Measurements from ENCODE around the gene CD8B2.
"Not testable (repeated sequence)": the region's sequence is repeated elsewhere in the genome, so short reads cannot be mapped to it uniquely, and the experiment has no call there.

CD8B2 gene

DNA sequence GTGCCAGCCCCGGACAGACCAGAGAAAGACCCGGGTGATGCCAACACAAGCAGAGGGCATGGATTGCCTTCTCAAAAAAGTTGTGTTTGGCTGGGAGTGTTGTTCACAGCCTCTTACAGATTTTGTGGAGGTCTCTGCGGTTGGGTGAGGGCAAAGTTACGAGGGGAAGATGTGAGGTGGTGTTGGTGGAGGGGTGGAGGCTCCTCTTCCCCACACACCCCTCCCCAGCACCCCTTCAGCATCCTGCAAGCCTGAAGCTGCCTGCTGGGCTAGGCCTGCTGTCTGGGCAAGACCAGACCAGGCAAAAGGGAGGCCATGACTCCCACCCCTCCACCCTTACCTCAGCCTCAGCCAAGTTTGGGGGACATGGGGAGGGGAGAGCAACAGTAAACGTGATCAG is 26.2 kb downstream of the CD8B2 start:
- DNase-seq = not testable (repeated sequence)

DNA sequence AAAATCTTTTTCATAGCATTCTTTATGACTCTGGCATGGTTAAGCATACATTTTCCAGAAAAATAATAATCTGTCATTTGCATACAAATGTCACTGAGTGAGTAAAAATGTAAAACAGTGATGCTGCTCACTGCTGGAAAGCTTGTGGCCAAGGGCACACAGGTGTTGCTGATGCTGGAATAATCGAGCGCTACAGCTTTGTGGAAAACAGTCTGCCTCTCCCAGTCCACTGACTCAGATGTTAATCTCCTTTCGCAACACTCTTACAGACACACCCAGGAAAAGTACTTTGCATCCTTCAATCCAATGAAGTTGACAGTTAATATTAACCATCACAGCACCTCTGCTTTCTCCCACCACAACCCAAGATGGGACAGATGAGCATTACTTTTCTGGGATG is 27.7 kb downstream of the CD8B2 start:
- not testable (repeated sequence) for DNase-seq

DNA sequence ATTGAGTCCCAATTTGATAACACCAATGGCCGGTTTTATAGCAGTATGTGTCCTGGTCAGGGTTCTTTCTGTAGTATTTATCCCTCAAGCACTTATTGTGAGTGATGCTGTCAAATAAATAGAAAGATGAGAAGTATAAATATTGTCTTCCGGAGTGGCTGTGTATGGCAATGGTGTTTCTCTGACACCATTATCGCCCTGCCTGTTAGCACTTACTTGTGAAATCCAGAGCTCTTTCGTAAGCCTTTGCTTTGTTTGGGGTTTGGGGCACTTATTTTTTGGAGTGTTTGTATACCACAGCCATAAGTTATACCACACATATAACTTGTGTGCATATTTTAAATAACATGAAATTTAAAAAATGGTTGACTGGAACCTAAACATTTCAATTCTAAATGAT is 29.3 kb downstream of the CD8B2 start:
- DNase-seq = no peak

DNA sequence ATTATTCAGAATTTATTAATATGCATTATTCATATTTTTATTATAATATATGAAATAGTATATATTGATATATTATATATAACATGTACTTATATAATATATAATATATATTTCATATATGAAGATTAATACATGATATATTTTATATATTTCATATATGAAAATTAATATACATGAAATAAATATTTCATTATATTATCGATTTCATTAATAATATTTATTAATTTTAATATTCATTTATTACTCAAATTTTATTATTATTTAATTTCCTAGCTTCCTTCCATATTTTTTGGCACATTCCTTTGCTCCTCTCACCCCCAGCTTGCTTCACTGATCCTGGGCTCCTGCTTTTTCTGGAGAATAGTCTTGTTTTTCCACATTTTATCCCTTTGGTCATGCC is 29.7 kb downstream of the CD8B2 start:
- DNase-seq = no peak

DNA sequence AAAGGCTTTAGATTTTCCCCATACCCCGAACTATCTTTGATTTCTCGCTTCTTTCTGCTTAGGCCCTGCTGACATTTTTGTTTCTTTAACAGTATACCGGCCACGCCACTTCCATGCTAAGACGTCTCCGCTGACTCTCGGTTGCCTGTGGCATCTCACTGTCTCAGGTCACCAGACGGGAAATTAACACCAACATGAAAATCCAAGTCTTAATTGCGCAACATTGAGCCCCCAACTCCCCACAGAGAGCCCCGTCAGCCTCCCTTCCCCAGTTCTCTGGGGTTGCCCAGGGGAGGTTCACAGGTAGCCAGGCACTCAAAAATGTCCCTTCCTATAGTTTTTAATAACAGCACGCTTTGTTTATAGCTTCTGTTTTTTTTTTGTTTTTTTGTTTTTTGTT is 30.2 kb downstream of the CD8B2 start:
- DNase-seq = no peak

DNA sequence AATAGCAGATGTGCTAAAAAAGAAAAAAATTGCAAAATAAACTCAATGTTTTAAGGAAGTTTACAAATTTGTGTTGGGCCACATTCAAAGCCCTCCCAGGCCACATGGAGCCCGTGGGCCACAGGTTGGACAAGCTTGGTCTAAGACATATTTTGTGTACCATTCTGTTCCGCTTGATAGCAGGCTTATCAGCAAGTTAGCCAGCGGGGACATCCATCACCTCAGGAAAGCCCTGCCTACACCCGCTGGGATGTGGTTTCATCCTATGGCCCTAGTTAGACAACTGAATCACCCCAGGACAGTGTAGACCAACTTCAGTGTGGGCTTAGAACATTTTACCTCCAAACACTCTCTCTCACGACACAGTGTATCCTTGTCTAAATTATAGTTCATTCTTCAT is 32.6 kb downstream of the CD8B2 start:
- no peak for DNase-seq

DNA sequence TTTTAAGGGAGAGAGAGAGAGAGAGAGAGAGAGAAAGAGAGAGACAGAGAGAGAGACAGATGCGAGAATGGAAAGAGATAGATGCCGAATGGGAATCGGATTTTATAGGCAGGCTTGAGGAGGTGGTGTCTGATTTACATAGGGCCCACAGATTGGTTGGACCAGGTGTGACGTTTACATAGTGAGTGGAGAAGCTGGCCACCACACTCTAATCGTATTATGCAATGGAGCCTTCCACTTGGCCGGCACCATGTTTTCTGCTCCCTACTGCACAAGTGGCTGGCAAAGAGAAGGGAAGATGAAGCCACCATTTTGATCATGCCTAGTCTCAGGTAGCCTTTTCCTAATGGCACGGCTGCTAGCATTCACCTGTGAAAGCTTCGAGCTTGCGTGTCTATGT is 33.9 kb downstream of the CD8B2 start:
- no peak for DNase-seq

DNA sequence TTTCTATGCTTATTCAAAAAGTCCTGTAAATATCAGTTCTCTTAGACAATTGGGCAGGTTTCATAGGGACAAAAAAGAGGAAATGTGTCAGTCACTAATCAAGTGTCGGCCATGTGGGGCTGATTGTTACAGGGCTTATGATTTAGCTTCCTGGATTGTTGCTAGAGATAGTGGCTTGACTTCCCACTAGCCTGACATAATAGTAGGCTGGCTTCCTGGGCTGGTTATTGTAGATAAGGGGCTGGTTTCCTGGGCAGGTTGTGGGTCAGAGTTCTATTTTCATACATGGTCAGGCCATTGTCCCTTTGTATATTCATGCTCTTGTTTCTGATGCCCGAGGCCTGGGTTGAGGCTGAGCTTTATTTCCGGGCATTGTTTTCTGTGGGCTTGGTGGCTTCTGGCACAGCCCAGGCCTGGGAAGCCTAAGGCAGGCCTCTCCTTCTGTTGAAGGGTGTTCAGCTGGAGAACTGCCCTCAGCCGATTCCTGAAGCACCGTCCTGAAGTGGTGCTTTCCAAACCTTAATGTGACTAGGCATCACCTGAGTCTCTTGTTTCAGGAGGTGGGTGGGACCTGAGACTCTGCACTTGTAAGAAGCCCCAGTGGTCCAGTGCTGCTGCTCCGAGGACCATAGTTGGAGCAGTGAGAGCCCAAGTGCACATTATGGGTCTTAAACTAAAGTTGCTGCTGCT is 37.0 kb downstream of the CD8B2 start:
- no peak for DNase-seq

DNA sequence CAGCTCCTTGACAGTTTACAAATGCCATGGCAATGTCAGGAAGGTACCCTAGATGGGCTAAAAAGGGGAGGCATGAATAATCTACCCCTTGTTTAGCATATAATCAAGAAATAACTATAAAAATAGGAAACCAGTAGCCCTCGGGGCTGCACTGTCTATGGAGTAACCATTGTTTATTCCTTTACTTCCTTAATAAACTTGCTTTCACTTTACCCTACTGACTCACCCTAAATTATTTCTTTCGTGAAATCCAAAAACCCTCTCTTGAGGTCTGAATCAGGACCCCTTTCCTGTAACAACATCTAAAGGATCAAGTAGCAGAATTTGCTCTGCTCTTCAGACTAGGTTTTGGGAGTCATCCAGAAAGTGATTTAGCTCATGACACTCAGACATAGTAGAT is 43.7 kb downstream of the CD8B2 start:
- no peak for DNase-seq

DNA sequence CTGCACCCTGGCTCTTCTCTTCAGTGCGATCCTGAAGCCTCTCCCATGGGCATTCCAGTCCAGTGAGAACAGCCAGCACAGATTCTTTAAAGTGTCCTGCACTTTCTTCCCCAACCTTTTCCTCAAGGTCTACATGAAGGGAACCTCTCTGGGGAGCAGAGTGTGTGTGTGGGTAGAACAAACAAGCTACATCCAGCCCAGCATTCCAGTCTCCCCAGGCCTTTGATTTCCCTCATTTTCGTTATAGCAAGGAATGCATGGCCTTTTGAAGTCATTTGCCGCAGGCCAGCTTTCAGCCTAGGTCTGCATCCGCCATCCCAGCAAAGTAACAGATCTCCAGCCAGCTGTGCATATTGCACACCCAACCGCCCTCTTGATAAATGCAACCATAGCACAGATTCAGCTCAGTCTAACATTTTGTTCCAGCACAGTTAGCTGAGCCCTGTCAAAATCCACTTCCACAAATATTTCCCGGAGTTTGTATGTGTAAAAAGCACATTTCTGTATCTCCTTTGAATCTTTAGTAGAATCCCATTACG is 44.6 kb downstream of the CD8B2 start:
- DNase-seq = no peak

DNA sequence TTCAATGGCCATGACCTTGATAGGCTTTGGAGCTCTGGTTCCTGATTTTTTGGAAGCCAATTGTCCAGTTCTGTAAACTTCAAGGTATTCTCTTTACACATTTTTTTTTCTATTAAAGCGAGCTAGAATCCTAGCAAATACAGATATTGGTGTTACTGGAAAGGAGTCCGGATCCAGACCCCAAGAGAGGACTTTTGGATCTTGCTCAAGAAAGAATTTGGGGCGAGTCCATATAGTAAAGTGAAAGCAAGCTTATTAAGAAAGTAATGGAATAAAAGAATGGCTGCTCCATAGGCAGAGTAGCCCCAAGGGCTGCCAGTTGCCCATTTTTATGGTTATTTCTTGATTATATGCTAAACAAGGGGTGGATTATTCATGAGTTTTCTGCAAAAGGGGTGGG is 45.1 kb downstream of the CD8B2 start:
- no peak for DNase-seq

DNA sequence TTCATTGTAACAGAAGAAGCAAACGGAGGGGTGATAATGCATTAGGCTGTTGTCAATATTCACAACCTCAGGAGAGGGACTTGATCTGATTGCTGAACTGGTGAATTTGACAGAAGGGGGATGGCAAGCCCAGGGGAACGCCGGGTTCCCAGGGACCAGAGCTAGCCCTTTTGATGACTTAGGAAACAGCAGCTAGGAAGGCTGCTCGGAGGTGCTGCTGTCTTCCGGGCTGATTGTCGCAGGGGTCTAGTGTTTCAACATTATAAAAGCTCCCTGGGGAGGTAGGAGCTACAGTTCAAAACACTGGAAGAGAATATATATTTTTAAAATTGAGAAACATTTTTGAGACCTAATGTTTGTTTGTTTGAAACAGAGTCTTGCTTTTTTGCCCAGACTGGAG is 47.3 kb downstream of the CD8B2 start:
- DNase-seq = no peak

DNA sequence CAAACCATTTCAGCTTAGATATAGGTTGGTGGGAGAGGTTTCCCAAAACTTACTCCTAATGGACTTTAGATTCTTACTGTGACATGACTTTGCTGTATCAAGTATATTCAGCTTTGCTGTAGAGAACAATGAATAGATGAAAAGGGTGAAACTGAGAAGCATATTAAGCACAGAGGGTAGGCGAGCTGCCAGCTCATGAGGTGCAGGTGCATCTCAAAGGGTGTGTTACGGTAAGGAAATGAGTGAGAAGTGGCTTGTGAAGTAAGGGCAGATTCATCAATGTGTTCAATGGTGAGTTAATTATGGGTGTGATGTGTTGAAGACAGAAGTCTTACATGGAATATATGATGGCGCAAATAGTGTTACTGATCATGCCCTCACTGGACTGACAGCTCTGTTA is 49.3 kb downstream of the CD8B2 start:
- DNase-seq = no peak

DNA sequence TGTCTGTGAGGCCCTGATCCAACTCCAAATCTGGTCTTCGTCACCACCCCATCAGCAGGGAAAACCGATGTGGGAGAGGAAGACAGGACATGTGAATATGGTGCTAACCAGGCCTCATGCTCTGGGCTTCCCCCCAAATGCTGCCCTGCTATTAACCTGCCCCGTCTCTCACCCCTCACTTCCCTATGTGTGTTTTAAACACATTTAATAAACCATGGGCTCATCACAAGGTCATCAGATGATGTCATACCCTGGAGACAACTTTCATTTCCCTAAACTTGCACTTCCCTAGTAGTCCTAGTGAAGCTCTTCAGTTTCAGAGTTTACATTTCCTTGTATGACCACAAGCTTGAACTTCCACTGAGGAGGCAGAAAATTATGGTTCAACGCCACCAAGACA is 49.9 kb downstream of the CD8B2 start:
- no peak for DNase-seq

DNA sequence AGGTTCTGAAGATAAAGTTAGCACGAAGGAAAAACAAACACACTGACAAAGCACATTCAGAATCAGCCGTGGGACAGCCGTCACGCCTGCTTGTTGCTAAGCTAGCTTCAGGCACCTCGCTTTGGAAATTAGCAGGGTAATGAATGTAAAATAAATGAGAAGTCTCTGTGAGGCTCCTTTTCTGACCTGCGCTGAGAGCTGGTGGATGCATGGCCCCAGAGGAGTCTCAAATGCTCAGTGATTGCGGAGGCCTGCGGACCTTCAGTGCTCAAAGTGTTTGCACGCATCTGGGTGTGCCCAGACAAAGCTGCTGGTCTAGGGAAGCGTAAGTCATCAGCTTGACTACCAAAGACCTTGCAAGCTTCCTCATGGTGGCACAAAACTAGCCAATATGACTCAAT is 50.6 kb downstream of the CD8B2 start:
- peak; percentile 19 for DNase-seq

DNA sequence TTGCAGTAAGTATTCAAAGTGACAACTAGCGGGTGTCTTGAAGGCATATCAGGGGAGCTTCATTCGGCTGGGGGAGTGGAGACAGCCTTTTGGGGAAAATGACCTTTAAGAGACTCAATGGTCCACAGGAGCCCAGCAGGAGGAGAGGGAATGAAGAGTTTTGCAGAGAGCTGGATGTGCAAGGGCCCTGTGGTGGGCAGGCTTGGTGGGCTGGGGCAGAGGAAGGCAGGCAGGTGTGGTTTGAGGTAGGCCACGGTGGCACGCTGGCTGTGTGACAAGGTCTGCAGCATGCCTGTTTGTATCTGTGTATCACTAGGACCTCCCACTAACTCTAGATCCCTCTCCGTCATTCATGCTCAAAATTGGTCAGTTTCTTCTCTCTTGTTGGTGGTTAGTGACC is 53.7 kb downstream of the CD8B2 start:
- DNase-seq = no peak

DNA sequence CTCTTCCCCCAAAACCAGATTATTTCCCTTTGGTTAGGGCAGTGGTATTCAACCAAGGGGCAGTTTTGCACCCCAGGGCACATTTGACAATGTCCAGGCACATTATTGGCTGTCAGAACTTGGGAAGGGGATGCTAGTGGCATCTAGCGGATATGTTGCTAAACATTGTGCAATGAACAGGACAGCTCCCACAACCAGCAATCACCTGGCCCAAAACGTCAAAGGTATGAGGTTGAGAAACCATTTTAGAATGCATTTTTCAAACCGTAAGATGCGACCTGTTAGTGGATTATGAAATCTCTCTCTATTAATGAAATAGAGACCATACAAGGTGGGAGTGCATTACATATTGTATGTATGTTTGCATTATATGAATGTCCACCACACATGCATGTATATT is 54.2 kb downstream of the CD8B2 start:
- no peak for DNase-seq

DNA sequence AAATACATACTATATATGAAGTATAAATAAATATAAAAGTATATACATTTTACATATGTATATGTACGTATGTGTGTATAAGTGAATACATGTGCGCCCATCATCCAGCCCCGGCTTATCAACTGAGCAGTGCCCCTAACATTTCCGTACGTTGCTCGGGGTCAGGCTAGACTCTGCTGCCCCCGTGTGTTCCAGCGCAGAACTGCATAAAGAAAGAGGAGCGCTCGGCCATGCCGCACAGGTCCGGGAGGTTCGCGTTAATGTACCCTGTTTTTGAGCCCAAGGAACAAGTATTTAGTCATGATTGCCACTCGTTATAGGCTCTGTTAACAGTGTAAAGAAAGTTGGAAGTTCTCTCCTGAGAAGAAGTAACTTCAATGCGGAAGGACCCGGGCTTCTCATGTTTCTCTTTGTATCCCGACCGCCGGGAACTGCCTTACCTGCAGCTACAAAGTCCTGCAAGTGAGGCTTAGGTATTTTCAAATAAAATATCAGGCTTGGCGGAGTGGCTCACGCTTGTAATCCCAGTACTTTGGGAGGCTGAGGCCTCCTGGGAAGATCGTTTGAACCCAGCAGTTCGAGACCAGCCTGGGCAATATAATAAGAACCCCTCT is 55.7 kb downstream of the CD8B2 start:
- peak; percentile 93 for DNase-seq

DNA sequence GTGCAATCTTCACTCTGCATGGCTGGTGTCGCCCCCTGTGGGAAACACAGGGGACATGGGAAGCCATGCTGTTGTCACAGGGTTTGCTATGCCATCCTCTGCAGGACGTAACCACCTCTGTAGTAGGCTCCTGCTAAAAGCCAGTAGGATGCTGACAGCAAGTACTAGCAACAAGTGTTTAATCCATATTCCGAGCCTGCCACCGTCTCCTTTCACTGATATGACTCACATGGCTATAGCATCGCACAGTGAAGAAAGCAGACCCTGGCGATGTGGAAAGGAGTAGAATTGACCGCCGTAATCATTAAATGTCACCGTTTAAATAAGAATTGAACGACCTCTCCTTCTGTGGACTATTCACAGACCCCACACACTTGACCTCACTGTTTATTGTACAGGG is 57.8 kb downstream of the CD8B2 start:
- DNase-seq = no peak

DNA sequence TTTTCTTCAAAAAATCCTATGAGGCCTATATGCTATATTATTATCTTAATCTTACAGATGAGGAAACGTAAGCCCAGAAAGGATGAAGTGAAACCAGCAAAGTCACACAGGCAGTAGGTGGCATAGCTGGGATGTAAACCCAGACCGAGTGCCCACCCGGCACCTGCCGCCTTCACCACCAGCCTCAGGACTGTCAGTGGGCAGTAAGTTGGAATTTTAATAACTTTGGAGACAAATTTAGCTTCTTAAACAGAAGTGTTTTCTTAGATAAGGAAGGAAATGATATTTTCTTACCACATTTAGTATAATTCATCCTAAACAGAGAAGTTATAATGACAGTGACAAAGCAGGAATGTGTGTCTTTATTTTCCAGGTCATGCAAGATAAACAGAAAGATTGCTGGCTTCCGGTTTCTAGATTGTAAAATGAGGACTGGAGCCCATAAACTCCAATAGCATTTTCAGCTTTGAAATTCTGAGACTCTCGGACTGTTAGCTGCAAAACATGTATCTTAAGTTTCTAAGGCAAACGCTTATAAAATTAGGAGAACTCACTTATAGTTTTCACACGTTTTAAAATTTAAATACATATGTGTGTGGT is 59.3 kb downstream of the CD8B2 start:
- DNase-seq = no peak

DNA sequence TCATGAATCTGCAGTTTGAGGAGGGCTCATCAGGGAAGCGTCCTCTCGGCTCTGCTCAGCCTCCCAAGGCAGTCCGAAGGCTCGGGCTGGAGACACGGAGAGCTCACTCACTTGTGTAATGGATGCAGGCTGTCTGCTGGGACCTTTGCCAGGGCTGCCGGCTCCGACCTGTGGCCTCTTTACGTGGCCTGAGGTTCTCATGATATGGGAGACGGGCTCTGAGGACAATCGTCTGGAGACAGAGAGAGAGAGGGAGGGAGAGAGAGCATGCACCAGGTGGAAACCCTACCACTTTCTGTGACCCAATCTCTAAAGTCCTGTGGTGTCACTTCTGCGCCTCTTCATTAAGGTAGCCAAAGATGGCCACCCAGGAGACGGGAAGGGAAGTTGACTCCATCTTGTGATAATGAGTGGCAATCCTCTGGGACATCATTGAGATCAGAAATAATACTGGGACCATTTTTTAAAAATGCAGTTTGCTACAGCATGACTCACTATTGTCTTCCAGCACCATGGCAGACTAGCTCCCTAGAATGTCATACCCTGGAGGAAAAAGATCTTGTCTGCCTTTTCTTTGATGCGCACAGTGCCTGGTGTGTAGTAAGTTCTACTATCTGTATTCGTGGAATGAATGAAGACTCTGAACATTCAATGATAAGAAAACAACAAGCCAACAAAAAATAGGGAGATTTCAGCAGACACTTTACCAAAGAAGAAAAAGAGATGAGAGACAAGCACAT is 60.2 kb downstream of the CD8B2 start:
- no peak for DNase-seq

DNA sequence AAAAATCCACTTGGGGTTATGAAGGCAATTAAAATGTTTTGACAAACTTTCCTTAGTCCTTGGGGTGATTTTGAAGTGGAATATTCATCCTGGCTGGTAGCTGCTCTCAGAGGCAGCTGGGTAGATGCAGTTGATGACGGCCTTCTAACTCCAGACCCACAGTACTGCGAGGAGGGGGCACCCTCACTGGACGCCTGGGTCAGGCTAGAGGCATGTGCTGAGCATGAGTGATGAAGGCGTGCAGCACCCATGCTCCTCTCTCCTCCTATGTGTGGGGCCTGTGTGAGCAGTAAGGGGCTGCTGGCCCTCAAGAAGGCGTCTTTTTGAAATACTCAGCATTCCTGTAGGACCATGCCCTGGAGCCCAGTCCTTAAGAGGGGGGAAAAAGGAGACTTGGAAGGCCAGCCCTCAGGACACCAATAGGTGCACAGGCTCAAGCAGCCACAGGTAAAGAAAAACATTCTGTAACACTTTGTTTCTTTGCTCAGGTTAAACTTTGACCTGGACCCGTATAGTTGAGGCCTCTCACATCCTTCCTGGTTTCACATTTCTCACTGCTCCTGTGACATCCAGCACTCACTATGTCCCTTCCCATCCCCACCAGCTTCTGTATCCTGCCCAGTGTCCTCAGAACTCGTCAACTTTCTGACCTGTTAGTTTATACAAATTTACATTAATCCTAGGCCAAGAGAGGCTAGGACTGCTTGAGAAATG is 64.4 kb downstream of the CD8B2 start:
- no peak for DNase-seq

DNA sequence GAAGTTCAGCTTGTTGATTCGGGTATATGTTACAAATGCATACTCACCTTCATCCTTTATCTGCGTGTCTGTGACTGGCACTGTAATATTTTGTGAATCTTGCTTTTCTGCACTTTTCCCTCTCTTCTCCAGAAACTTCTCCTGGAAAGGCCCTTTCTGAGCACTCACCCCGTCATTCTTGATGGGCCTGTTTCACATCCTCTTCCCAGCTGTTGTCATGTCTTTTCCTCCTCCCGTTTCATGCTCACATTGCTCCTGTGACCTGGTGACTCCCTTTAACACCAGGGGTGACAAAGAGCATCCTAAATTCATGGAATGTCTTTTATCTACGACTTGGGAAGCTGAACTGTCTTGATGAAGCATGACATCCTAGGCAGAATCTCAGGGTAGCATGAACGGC is 65.8 kb downstream of the CD8B2 start:
- no peak for DNase-seq

All from eye (tissue), 1 donor.